Mucosa of descending colon (tissue), 3 donors: Measurements from ENCODE around the gene WDFY4. TPM values are rescaled to one million over a fixed set of nuclear protein-coding genes. Genes with fewer than 3 reads are reported as not detected.

Experiments
- ATAC-seq: fragments of 200-7000 bp; cut with Tn5 transposase; one replicate; pipeline ENCODE4 v1.9.1; 2020; ENCODE audit warnings: mild to moderate bottlenecking, moderate library complexity
- DNase-seq, 3 donors: peaks; one replicate each; pipeline ENCODE4 v3.0.0-alpha.2; 2020
- H3K36me3 ChIP-seq: fragments of 200-600 bp; one replicate; pipeline ENCODE4 v1.8.0; 2021; ENCODE audit warnings: low read depth, mild to moderate bottlenecking
- H3K4me1 ChIP-seq: fragments of 200-600 bp; one replicate; pipeline ENCODE4 v1.8.0; 2021; ENCODE audit warnings: low read depth, mild to moderate bottlenecking
- H3K4me3 ChIP-seq: fragments of 200-600 bp; one replicate; pipeline ENCODE4 v1.8.0; 2021; ENCODE audit warnings: mild to moderate bottlenecking
- H3K9me3 ChIP-seq: fragments of 200-600 bp; one replicate; pipeline ENCODE4 v1.8.0; 2021; ENCODE audit warnings: mild to moderate bottlenecking
- CTCF ChIP-seq: fragments of 200-600 bp; IDR thresholded peaks from one replicate; pipeline ENCODE4 v1.8.0; 2022; ENCODE audit warnings: antibody characterized with exemption, mild to moderate bottlenecking
- intact Hi-C, 2 donors: fragments of 100-400 bp; cut with DNase I in 1 of 2; cut with micrococcal nuclease in 1 of 2; formaldehyde crosslinking; loops; one replicate each; pipeline versions ENCODE4 v1.11.0 to v1.11.1; 2022; cut with DNase I, micrococcal nuclease
- total RNA-seq, 3 donors: library from RNA; stranded (reverse); fragmentation: NEBNext Ultra II Directional in 2 of 3; extraction: Animal tissue kit (Norgen Biotek cat#: 25700) in 2 of 3; gene quantifications; one replicate each; pipeline versions ENCODE4 v1.2.1 to v1.2.4, GENCODE V29; 2021 to 2023
- donor health status: DM: no; HTN: no; CAD: no; lungs with moderate emphysema.
- donor health status: DM: no; HTN: no; CAD: no.
- donor health status: DM: no; HTN: yes; CAD: no.

WDFY4 gene
- total RNA-seq, 3 donors from 2014 or later, result 2.1 to 3.3 (median 2.2) TPM

GRCh38 chr10:48968036-48968435, 283.4 kb downstream of the WDFY4 start:
- Histone ChIP-seq H3K36me3 (no peaks in the 10 kb centered on the region), H3K4me3 (no peak overlapping the region), H3K4me1 (no peaks in the 10 kb centered on the region), H3K9me3 (no peaks in the 10 kb centered on the region)
- no peak for TF ChIP-seq CTCF
- no peak for DNase-seq
- intact Hi-C loops, result no loop called here
- ATAC-seq, result no peak

GRCh38 chr10:48970046-48970445, 285.4 kb downstream of the WDFY4 start:
- Histone ChIP-seq H3K36me3 (no peaks in the 10 kb centered on the region), H3K4me1 (no peaks in the 10 kb centered on the region), H3K9me3 (no peaks in the 10 kb centered on the region), H3K4me3 (no peak overlapping the region)
- DNase-seq (no peak), ATAC-seq (no peak)
- intact Hi-C loops, result loop anchor here in 1 of 2 donors (10.0 kb wide), 1 partner anchor 305 kb away; no protein-coding TSS in a partner anchor
- no peak for TF ChIP-seq CTCF

- H3K4me1 ChIP-seq, result no peaks in the 10 kb centered on the region
- intact Hi-C loops, result loop anchor here in 1 of 2 donors (10.0 kb wide), 1 partner anchor 306 kb away; no protein-coding TSS in a partner anchor
- ATAC-seq, result no peak
Observed at GRCh38 chr10:48970654-48971053, 286.0 kb downstream of the WDFY4 start.

GRCh38 chr10:48973065-48973464, 288.4 kb downstream of the WDFY4 start:
- no peaks in the 10 kb centered on the region for H3K9me3 ChIP-seq
- no peaks in the 10 kb centered on the region for H3K36me3 ChIP-seq
- H3K4me3 ChIP-seq, result no peak overlapping the region
- H3K4me1 ChIP-seq, result no peaks in the 10 kb centered on the region
- intact Hi-C loops, result loop anchor here in 1 of 2 donors (10.0 kb wide), 1 partner anchor 308 kb away; no protein-coding TSS in a partner anchor
- no peak for TF ChIP-seq CTCF
- ATAC-seq (no peak), DNase-seq (no peak)

More at GRCh38 chr10:48970654-48971053, 286.0 kb downstream of the WDFY4 start:
- Histone ChIP-seq H3K4me3 (no peak overlapping the region), H3K9me3 (no peaks in the 10 kb centered on the region), H3K36me3 (no peaks in the 10 kb centered on the region)
- no peak for DNase-seq
- TF ChIP-seq CTCF, result no peak

- no peak for DNase-seq
- intact Hi-C loops, result loop anchor here in 1 of 2 donors (10.0 kb wide), 1 partner anchor 310 kb away; no protein-coding TSS in a partner anchor
- no peaks in the 10 kb centered on the region for H3K9me3 ChIP-seq
- no peak for TF ChIP-seq CTCF
- H3K4me3 ChIP-seq, result no peak overlapping the region
- no peaks in the 10 kb centered on the region for H3K36me3 ChIP-seq
- ATAC-seq, result no peak
- H3K4me1 ChIP-seq, result no peaks in the 10 kb centered on the region
Observed at GRCh38 chr10:48974510-48975156, 290.0 kb downstream of the WDFY4 start.
